Measurements from ENCODE around the gene CCDC88C.

The CCDC88C gene

DNA sequence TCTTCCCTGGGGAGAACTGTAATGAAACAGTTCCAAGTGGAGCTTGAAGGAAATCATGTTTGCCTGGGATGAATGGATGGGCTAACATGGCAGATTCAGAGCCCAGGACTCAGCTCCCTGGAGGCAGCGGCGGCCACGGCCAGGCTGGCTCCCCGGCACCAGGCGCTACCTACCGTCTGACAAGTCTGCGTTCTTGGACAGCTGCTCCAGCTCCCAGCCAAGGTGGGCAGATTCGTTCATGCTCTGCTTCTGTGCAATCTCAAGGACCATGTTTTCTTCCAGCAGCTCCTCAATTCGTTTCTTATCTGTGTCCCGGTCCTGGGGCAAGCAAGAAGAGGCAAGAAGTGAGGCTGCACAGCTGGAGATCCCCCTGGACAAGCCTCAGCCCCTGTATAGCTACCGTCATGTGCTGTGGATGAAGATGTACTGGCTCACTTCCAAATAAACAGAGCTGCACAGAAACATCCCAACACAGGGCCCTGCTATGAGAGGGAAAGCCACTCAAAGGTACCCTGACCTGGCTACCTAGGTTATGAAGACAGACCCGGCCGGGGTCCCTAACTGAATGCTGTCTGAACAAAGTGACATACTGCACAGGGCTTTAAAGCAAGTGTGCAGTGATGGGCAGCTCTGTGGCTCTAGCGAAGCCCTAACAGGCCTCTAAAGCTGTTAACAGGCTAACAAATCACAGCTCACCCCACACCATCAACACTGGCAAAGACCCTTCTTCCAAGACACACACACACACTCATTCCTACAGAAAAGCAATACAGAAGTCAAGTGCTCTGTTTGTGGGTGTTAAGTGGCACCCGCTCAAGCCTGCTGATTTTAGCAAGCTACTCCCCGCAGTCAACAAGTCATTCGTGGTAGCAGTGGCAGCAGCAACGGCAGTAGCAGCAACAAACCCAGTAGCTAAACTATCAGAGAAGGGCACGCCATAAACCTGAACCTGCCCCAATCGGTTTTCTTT lies 92.7 kb downstream of the CCDC88C start:
- DNase-seq, result no peak

GRCh38 chr14:91323671-91324605 lies 93.7 kb downstream of the CCDC88C start:
- DNase-seq, result peak; percentile 44

- DNase-seq, result no peak
These were observed 94.6 kb downstream of the CCDC88C start for GRCh38 chr14:91323031-91323430.

DNA sequence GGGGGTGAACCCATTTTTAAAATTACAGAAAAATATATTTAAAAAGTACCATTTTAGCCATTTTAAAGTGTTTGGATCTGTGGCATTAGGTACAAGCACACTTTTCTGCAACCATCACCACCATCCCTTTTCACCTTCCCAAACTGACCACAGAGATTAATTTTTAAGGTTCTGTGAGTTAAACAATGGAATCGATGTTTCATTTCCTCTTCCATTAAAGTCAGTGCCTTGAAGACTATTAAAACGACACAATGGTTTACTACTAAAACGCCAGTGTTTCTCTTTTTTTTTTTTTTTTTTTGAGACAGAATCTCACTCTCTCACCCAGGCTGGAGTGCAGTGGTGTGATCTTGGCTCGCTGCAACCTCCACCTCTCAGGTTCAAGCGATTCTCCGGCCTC lies 95.0 kb downstream of the CCDC88C start:
- no peak for DNase-seq

DNA sequence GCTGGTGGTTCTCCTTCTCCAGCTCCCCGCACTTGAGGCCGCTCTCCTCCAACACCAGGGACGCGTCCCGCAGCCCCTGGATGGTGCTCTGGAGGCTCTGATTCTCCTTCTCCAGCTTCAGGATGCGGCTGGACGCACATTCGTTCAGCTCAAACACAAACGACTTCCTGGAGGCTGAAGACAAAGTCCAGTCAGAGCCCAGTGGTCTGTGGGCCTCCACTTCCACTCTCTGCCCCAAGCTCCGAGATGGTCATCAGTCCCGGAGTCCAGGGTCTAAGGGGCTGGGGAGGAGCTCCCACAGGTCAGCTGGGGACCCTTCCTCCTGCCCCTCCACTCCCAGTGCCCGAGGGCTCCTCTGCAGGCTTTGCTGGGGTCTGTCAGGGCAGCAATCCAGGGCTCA lies 96.5 kb downstream of the CCDC88C start:
- no peak for DNase-seq

GRCh38 chr14:91320266-91320665 lies 97.4 kb downstream of the CCDC88C start:
- DNase-seq, result no peak

DNA sequence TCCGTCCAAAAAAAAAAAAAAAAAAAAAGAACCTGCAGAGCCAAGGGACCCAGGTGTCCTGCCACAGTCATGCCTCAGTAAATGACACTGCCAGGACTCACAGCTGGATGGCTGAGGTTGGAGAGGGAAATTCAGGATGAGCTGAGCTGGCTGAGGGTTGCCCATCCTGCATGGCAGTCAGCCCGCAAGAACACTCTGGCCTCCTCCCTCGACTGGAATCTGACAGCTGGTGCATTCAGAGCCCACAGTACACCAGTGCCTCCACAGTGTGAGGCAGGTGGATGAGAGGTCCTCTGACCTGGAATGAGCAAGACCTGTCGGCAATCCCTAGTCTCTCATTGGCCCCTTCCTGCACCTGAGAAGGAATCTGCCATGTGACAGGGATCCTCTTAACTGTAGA lies 98.7 kb downstream of the CCDC88C start:
- DNase-seq, result no peak

DNA sequence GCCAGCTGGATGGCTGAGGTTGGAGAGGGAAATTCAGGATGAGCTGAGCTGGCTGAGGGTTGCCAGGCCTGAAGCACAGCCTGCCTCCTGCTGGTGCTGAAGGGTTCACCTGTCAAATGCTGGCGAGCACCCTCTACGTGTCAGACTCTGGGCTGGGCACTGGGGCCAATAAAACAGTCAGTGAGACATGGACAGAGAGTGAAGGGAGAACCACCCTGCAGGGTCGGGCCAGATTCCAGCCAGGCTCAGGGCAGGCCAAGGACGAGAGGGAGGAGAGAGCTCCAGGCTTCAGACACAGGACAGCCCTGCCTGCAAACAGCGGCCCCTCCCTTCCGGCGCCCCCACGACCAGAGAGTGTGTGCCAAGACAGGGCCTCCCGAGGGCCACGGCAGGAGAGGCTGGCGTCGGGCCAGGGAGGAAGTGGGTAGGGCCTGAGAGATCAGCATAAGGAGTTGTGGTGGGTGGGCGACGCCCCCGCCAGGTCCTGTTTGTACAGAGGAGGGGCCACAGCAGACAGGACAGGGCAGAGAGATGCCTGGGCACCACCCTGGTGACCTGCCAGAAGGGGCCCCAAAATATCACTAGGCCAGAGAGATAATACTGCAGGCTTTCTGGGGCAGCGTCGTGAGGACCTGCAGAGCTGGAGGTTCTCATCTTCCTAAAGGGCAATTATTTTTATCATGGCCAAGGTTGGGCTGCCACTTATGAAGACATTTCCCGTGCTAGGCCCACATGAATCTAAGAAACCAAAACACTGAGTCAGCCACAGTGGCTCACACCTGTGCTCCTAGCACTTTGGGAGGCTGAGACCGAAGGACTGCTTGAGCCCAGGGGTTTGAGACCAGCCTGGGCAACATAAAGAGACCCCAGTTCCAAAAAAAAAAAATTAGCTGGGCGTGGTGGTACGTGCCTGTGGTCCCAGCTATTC lies 100.0 kb downstream of the CCDC88C start:
- DNase-seq, result no peak

GRCh38 chr14:91316761-91317160 lies 100.9 kb downstream of the CCDC88C start:
- DNase-seq, result no peak

- DNase-seq, result no peak
These were observed 101.8 kb downstream of the CCDC88C start for GRCh38 chr14:91315844-91316267.

GRCh38 chr14:91313852-91314251 lies 103.8 kb downstream of the CCDC88C start:
- no peak for DNase-seq

DNA sequence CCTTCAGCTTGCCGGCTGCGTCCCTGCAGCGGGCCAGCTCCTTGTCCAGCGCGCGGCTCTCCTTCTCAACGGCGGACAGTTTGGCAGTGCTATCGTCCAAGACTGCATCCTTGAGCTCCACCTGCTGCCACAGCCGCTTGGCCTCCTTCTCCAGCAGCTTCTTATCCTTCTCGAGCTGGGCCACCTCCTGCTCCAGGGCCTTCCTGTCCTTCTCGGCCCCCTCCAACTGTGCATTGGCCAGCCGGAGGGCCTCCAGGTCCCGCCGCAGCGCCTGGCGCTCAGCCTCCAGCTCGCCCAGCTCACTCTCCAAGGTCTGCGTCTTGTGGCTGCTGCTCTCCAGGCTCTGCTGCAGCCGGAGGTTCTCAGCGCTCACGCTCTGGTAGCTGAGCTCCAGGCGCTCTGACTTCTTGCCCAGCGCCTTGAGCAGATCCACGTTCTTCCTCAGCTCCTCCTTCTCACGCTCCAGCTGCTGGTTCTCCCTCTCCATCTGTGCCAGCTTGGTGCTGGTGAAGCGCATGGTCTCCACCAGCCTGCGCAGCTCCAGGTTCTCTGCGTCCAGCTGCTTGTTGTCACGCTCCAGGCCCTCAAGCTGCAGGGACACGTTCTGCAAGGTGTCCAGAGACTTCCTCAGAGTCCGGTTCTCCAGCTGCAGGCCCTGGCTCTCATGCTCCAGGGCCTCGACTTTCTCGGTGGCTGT lies 104.3 kb downstream of the CCDC88C start:
- no peak for DNase-seq

DNA sequence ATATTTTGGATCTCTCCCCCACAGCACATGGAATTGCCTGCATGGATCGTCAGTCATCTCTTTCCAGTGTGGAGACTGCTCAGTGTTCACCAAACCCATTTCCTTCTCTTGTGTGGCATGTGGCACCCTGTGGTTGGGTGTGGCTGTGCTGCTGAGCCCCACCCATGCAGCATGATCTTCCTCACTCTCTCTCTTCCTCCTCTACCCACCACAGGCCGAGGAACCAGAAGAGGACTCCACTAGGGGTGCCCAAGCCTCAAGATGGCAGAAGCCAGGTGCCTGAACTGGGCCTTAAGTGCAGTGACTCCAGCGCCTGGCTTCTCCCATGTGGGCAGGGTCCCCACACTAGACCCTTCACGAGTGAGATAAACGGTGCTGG lies 106.3 kb downstream of the CCDC88C start:
- no peak for DNase-seq

DNA sequence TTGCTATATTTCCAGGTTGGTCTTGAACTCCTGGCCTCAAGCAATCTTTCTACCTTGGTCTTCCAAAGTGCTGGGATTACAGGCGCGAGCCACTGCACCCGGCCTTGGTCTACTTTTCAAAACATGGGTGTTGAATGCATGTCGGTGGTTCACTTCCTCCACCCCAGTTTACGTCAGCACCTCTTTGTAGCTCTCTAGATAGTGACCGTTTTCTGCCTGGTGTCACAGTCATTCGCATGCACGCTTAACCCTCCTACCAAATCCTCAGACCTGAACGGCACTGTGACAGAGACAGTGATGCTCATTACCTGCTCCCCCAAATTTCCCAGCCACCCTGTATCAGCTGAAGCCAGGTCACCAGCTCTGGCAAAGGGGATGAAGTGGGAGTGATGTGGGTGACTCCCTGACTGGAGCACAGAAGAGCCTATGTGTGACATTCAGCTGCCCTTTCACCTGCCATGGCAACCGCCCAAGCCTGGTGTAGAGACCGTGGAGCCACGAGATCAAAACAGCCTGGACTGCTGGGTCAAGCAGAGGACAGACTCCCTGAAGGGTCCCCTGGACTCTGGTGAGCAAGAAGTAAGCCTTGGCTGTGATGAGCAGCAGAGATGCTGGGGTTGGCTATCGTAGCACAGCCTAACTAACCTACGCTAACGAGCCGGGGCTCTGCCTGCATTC lies 106.9 kb downstream of the CCDC88C start:
- DNase-seq, result no peak

GRCh38 chr14:91309756-91310280 lies 107.8 kb downstream of the CCDC88C start:
- no peak for DNase-seq

GRCh38 chr14:91308337-91308736 lies 109.3 kb downstream of the CCDC88C start:
- DNase-seq, result no peak

GRCh38 chr14:91307652-91308051 lies 110.0 kb downstream of the CCDC88C start:
- no peak for DNase-seq

DNA sequence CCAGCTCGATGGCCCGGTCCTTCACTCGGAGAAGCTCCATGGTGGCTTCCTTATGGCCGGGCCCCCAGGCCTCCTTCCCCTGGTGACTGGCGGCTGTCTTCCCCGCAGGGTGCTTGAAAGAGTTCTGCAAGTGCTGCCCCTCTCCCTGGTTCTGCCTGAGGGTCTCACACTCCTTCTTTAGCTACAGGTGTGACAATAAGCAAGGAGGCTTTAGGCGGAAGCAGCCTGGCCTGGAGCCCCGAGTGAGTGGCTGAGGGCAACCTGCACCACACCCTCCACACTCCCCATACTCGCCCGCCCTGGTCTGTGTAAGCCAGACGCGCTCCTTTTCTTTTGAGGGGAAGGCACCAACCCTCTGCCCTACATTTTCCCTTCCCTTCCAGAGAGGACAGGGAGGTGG lies 110.6 kb downstream of the CCDC88C start:
- no peak for DNase-seq

DNA sequence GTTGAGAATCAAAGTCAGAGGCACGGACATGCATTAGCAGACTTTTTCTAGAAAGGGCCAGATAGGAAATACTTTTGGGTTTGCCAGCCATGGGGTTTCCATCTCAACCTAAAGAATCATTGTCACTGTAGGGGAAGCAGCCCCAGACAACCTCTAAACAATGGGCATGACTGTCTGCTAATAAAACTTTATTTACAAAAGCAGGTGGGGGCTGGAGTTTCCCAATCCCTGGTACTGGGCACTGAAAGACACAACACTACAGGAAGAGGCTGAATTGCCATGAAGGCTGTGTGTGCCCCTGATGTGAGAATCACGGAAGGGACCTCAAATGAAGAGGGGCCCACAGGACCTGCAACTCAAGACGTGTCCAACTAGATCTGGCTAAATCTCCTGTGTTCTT lies 111.1 kb downstream of the CCDC88C start:
- no peak for DNase-seq

DNA sequence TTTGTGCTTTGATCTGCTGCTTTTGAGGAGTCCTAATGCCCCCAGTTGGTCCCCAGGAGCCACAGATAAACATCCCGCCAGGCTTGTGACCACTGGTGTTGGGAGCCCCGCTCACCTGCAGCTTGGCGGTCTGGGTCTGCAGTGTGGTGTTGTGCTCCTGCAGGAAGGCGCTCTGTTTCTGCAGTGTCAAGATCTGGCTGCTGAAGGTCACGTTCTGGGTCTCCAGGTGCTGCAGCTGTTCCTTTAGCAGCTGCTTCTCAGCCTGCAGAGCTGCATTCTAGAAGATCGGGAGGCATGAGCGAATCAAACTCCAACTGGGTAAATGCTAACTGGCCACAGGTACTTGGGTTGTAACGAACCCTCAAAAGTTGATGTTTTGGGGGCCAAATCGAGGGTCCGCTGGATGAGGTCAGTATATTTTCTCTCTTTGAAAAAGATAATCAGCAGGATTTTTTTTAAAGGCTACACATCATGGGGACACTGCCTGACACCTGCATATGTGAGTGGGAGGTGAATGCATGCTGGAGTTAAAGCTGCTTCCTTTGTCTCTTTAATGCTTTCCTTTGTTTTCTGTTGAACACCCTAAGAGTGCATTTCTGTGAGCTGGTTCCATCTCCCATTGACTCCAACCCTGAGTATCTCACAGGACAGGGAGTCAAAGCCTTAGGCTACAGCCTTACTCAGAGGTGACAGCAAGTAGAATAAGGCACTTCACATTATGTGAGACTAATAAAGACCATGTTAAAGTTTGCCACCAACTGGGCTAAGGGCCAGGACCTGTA lies 111.8 kb downstream of the CCDC88C start:
- DNase-seq, result no peak

Data from 8988T (cell line).